GM10266 (cell line): Measurements from ENCODE around the gene KCNT1.

ENCODE experiments used
- DNase-seq: peaks from one replicate; pipeline ENCODE4 v3.0.0; 2012; ENCODE audit errors: extremely low spot score
- TF ChIP-seq, protein P1 (sequence below): IDR thresholded peaks from 2 replicates; pipeline ENCODE4 v1.5.1; 2012; ENCODE audit warnings: mild to moderate bottlenecking, low read depth; ENCODE audit not compliant: control insufficient read depth, insufficient read depth; ENCODE audit errors: missing control alignments

The KCNT1 gene

DNA sequence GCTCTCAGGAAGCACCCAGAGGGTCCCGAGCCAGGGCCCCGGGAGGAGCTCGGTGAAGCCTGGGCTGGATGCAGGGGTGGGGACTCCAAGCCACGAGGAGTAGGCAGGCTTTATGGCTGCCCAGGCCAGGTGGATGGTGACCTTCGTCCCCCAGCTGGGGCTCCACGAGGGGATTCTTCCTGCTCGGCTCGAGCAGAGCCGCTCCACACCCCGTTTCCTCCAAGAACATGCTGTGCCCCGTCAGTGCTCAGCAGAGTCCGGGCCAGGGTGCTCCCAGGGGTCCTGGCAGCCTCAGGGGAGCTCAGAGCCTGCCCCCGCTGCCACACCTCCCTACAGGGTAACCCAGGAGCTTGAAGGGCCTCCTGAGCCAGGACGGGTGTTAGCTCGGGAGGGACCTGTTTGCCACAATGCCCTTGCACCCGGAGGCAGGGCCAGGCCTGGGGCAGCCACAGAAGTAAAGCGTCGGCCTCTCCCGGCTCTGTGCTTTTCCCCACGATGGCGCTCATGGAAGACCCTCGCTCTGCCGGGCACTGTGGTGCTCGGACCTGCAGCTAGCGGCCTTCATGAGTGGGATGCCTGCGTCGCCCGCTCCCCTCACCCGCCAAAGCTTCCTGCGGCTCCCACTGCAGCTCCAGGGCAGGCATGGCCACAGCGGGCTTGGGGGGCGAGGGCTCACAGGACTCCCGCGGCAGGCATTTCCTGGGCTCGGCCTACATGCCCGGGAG is 86.8 kb downstream of the KCNT1 start:
- TF ChIP-seq, protein P1, sequence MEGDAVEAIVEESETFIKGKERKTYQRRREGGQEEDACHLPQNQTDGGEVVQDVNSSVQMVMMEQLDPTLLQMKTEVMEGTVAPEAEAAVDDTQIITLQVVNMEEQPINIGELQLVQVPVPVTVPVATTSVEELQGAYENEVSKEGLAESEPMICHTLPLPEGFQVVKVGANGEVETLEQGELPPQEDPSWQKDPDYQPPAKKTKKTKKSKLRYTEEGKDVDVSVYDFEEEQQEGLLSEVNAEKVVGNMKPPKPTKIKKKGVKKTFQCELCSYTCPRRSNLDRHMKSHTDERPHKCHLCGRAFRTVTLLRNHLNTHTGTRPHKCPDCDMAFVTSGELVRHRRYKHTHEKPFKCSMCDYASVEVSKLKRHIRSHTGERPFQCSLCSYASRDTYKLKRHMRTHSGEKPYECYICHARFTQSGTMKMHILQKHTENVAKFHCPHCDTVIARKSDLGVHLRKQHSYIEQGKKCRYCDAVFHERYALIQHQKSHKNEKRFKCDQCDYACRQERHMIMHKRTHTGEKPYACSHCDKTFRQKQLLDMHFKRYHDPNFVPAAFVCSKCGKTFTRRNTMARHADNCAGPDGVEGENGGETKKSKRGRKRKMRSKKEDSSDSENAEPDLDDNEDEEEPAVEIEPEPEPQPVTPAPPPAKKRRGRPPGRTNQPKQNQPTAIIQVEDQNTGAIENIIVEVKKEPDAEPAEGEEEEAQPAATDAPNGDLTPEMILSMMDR, result no peak
- peak; percentile 21 for DNase-seq

DNA sequence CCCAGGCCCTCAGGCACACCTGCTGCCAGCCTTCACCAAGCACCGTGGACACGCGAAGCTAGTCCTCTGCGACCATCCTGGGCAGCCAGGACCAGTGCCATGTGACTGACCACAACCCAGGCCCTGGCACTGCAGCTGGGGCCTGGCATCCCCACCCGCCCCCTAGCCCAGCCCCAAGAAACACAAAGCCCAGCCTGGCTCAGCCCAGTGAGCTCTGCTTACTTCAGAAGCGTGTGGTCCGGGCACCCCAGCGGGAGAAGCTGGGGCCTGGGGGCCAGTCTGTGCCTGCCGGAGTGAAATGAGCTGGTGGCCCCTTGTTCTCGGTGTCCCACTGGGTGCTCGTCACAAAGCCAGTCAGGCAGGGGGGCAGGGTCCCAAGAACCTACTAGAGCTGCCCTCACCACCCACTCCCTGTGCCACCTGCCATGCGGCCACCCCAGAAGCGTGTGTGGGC is 87.9 kb downstream of the KCNT1 start:
- peak; percentile 15 for DNase-seq
- TF ChIP-seq, protein P1, result no peak

DNA sequence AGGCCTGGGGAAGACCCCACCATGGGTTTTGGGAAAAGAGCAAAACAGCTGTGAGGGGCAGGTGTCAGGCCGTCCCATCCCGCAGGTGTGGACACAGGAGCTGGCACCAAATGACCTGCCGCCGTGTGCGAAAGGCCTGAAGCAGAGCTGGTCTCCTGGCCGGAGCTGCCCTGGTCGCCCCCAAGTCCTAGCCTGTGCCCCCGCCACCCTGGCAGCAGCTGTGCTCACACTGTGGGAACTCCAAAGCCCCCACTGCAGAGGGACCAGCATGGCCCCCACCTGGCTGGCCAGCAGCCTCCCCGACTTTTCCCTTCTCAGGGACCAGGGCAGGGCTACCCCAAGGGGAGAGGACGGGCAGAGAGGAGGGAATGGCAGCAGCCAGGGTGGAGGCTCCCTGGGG is 88.4 kb downstream of the KCNT1 start:
- TF ChIP-seq, protein P1, result no peak
- peak; percentile 30 for DNase-seq

DNA sequence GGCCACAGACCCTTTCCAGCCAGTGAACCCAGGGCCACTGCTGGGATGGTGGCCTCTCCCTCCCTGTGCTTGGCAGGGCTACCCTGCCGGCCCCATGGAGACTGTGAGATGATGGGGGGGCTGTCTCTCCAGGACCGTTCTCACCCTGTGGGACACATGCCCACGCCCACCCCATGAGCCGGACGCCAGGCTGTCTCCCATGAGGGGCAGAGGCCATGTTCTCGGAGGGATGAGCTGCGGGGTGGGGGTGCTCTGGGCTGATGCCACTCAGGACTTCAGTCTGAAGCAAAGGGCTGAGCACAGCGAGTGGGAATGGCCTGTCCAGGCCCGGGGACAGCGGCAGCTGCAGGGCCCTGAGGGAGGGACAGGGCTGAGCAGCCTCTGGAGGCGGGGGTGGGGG is 88.9 kb downstream of the KCNT1 start:
- TF ChIP-seq, protein P1, result no peak
- peak; percentile 23 for DNase-seq

DNA sequence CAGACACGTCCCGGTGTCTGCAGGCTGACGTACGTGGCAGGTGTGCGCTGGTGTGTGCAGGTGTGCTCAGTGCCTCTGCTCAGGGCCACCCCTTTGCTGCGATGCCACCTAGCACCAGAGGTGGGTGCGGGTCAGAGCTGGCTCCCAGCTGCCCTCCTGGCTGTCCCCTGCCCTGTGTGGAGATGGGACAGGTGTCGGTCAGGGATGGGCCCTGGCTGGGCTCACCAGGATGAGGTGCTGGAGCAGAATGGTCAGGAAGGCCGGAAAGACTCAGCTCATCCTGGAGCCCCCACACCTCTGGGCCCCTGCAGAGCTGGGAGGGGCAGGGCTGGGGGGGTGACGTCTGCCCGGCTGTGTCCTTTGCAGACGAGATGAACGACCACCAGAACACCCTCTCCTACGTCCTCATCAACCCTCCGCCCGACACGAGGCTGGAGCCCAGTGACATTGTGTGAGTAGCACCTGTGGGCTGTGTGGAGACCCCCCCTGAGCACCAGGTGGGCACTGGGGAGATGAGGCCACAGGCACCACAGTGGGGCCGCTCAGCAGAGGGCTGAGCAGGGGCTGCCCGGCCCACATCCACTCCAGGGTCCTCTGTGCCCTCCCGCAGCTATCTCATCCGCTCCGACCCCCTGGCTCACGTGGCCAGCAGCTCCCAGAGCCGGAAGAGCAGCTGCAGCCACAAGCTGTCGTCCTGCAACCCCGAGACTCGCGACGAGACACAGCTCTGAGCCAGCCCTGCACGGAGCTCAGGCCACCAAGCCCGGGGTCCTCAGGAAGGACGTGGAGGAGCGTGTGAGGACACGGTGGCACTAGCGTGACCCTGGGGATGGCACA is 89.7 kb downstream of the KCNT1 start:
- TF ChIP-seq, protein P1, result no peak
- peak; percentile 29 for DNase-seq

DNA sequence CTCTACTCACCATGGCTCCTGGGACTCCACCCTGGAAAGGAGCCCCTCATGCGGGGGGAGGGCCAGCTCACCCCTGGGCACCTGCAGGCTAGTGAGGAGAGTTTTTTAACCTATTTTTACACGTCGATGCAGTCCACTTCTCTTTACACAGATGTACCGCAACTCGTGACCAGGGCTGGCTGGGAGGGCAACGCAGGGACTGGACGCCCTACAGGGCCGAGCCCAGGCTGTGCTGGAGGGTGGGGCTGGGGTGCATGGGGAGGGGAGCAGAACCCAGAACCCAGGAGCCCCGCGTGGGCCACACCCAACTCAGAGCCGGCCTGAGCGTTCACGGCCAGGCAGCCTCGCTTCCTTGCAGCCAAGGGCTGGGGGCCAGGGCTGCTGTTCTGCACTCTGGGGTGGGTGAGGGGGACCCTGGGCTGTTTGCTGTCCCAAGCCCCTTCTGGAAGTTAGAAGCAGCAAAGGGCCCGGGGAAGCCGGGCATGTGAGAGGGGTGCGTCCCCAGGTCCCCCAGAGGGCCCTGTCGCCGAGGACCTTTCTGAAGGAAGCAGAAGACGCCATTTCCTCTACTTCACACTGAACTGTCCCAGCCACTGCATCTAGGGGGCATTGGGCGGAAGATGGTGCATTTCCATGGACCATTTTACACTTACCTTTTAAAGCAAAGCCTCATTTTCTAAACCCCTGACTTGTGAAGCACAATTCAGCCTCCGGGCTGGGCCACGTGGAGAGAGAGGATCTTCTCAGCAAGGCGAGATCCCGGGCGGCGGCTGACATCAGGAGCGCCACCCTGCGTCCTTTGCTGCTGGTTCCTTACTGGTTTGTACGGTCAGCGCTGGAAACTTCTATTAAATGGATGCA is 90.5 kb downstream of the KCNT1 start:
- TF ChIP-seq, protein P1, result no peak
- peak; percentile 25 for DNase-seq
